ENCODE measurements around the gene CSF2.

GRCh38 chr5:132080595-132080994 lies 7.0 kb downstream of the CSF2 start:
- TF ChIP-seq CTCF (optimal IDR thresholded peaks at IDR 0.05 in 1 of 3, IDR thresholded peaks at IDR 0.05 in 1 of 3, conservative IDR thresholded peaks at IDR 0.05 in 1 of 3; ENCODE audit: extremely low read depth in 1 of 3, insufficient read depth in 2 of 3, low read length in 3 of 3) (no peak), EZH2 (IDR thresholded peaks at IDR 0.05; ENCODE audit: low read length) (no peak)

Measured in keratinocyte (primary cell).